Cardiac muscle cell (in vitro differentiated cells and primary cell): Measurements from ENCODE around the gene COQ4. TPM values are rescaled to one million over a fixed set of nuclear protein-coding genes. Genes with fewer than 3 reads are reported as not detected.

Experiments used
- DNase-seq, 2 donors: peaks; one replicate each; pipeline versions ENCODE4 v3.0.0 to v3.0.0-alpha.2; 2010 to 2017; ENCODE audit warnings: low read depth in 1 of 2, low spot score in 1 of 2
- H3K27ac ChIP-seq: fragments of 200-600 bp; sonication (generic); 2 replicates; pipeline ENCODE4 v1.5.1; 2016
- H3K27me3 ChIP-seq: fragments of 200-600 bp; sonication (generic); 2 replicates; pipeline ENCODE4 v1.6.0; 2016; ENCODE audit warnings: control low read depth
- H3K36me3 ChIP-seq: fragments of 200-600 bp; sonication (generic); 2 replicates; pipeline ENCODE4 v1.5.1; 2016; ENCODE audit warnings: control low read depth
- H3K4me1 ChIP-seq: fragments of 200-600 bp; sonication (generic); 2 replicates; pipeline ENCODE4 v1.8.1; 2017; ENCODE audit warnings: low read depth, mild to moderate bottlenecking, mixed run types
- H3K4me3 ChIP-seq: fragments of 200-600 bp; sonication (generic); 2 replicates; pipeline ENCODE4 v1.5.1; 2016; ENCODE audit warnings: mild to moderate bottlenecking
- H3K9me3 ChIP-seq: fragments of 200-600 bp; sonication (generic); 2 replicates; pipeline ENCODE4 v1.5.1; 2017; ENCODE audit warnings: low read depth, mild to moderate bottlenecking, control low read depth
- CTCF ChIP-seq: IDR thresholded peaks from 2 replicates; pipeline ENCODE4 v1.5.1; 2012; ENCODE audit warnings: low read depth, mild to moderate bottlenecking, low read length
- polyA plus RNA-seq: library from polyadenylated mRNA; unstranded; fragments of >200 nt; fragmentation: Nextera tagmentation; extraction: Ambion mirVana; gene quantifications from 2 replicates; pipeline ENCODE4 v1.2.1, GENCODE V29; 2016
- total RNA-seq: library from RNA; depleted of rRNA; stranded (reverse); fragments of >200 nt; gene quantifications from 2 replicates; pipeline ENCODE4 v1.2.3, GENCODE V29; 2016

COQ4 gene
- total and polyA plus RNA-seq, 2 experiments from 2014 or later = 81.1 to 87.1 TPM

GRCh38 chr9:128340691-128341434 lies 18.2 kb downstream of the COQ4 start:
- no peak overlapping the region for H3K27ac ChIP-seq
- H3K9me3 ChIP-seq = no peaks in the 10 kb centered on the region
- peaks cover 10% of the 10 kb centered on the region for H3K36me3 ChIP-seq
- peak overlapping the region; percentile 82 for H3K4me3 ChIP-seq
- H3K27me3 ChIP-seq = no peaks in the 10 kb centered on the region
- DNase-seq = peak; percentile 6 to 12
- no peaks in the 10 kb centered on the region for H3K4me1 ChIP-seq
- no peak for TF ChIP-seq CTCF

DNA sequence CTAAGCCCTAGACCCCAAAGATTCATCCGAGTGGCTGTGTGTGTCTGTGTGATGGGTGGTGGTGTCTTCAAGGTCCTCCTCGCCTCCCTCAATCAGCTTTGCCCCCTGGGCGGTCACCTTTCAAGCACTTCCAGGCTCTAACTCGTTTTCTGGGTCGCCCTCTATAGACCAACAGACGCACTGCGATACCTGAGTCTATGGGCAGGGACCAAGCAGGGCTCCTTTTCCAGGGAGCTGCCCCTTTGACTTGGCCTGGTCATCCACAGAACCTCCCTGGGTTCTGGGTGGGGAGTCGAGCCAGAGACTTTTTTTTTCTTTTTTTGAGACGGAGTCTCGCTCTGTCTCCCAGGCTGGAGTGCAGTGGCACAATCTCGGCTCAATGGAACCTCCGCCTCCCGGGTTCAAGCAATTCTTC lies 18.8 kb downstream of the COQ4 start:
- Histone ChIP-seq H3K4me3 (peak overlapping the region; percentile 82), H3K4me1 (no peaks in the 10 kb centered on the region), H3K9me3 (no peaks in the 10 kb centered on the region), H3K27me3 (no peaks in the 10 kb centered on the region), H3K27ac (no peak overlapping the region), H3K36me3 (peaks cover 11% of the 10 kb centered on the region)
- DNase-seq = peak; percentile 69 to 78
- TF ChIP-seq CTCF = peak; percentile 69

- Histone ChIP-seq H3K27ac (no peak overlapping the region), H3K36me3 (peaks cover 18% of the 10 kb centered on the region), H3K4me1 (no peaks in the 10 kb centered on the region), H3K4me3 (no peak overlapping the region), H3K27me3 (no peaks in the 10 kb centered on the region), H3K9me3 (no peaks in the 10 kb centered on the region)
- TF ChIP-seq CTCF = no peak
- peak in 1 of 2 donors; percentile 4 for DNase-seq
Observed at GRCh38 chr9:128342971-128343680, 20.5 kb downstream of the COQ4 start.

DNA sequence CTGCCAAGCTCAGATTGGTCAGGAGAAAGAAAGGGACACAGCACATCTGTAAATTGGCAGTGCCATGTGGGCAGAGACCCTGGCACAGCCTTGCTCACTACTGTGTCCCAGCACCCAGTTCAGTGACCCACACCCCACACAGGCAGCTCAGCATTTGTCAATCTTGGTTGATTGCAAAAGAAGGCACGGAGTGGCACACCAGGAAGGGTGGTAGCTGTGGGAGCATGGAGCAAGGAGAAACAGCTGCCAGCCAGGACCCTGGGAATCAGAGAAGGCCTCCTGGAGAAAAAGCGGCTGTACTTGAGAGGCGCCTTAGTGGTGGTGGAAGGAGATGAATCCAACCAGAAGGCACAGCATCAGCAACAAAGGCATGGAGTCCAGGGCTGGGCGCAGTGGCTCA lies 21.2 kb downstream of the COQ4 start:
- Histone ChIP-seq H3K27me3 (no peaks in the 10 kb centered on the region), H3K36me3 (peaks cover 24% of the 10 kb centered on the region)
- no peak for TF ChIP-seq CTCF

DNA sequence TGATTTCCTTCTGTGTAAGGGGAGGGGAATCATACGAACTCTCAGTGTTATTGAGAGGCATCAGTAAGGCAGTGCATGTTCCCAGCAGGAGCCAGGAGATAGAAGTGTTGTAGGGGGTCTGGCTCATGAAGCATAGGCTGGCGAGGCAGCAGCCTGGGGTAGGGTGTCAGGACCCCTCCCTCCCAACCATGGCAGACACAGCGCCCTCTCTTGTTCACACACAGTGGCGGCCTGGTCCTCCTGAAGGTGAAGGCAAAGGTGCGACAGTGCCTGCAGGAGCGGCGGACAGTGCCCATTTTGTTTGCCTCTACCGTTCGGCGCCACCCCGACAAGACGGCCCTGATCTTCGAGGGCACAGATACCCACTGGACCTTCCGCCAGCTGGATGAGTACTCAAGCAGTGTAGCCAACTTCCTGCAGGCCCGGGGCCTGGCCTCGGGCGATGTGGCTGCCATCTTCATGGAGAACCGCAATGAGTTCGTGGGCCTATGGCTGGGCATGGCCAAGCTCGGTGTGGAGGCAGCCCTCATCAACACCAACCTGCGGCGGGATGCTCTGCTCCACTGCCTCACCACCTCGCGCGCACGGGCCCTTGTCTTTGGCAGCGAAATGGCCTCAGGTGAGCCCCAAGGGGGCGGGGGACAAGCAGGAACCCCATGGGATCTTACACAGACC lies 22.4 kb downstream of the COQ4 start:
- H3K27me3 ChIP-seq = no peaks in the 10 kb centered on the region
- H3K27ac ChIP-seq = no peak overlapping the region
- TF ChIP-seq CTCF = no peak
- H3K9me3 ChIP-seq = no peaks in the 10 kb centered on the region
- no peaks in the 10 kb centered on the region for H3K4me1 ChIP-seq
- H3K4me3 ChIP-seq = no peak overlapping the region
- peaks cover 24% of the 10 kb centered on the region for H3K36me3 ChIP-seq
- no peak for DNase-seq

More for the DNA sequence above, 21.2 kb downstream of the COQ4 start:
- Histone ChIP-seq H3K4me3 (no peak overlapping the region), H3K9me3 (no peaks in the 10 kb centered on the region), H3K4me1 (no peaks in the 10 kb centered on the region), H3K27ac (no peak overlapping the region)
- no peak for DNase-seq
